ENCODE data around the gene KCTD16. TPM values are rescaled to one million over a fixed set of nuclear protein-coding genes. Genes with fewer than 3 reads are reported as not detected.

The KCTD16 gene
- total and polyA plus RNA-seq, 2 experiments from 2014 or later, result 0.02 to 0.76 TPM

DNA sequence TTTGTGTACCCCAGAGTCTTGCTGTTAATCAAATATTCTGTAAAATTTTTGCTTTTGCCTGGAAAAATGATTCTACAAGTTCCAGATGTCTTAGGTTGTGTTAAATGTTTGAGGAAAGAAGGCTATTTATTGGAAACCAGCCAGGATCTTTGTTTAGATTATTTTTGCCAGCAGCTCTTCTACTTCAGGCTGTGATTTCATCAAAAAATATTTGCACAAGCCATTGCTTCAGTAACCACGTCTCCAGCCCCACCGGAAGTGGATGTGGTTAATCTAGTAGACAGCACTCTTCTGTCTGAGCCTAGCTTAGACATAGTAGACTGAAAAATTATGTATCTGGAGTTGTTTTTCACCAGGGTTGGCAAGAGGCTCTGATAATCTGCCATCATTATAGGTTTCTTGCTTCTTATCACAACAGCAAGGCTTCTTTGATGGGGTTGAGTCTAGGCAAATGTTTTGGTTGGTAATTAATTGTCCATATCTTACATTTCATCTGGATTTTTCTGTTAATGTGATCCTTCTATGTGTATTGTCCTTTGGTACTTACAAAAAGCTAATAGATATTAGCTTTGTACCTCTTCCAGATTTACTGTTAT lies 17.1 kb downstream of the KCTD16 start:
- ATAC-seq, result no peak
- Histone ChIP-seq H3K27me3 (ENCODE audit: insufficient read depth) (no peaks in the 10 kb centered on the region), H3K4me1 (ENCODE audit: insufficient read depth) (no peaks in the 10 kb centered on the region), H3K9me2 (ENCODE audit: insufficient read depth) (no peaks in the 10 kb centered on the region), H2AFZ (no peak overlapping the region), H3K4me3 (no peak overlapping the region), H3K4me2 (no peak overlapping the region), H3K79me2 (replicated peaks; ENCODE audit: insufficient read depth) (no peaks in the 10 kb centered on the region), H4K20me1 (replicated peaks; ENCODE audit: insufficient read depth) (no peaks in the 10 kb centered on the region), H3K36me3 (ENCODE audit: insufficient read depth) (no peaks in the 10 kb centered on the region), H3F3A (replicated peaks; ENCODE audit: low read depth) (no peaks in the 10 kb centered on the region), H3K27ac (ENCODE audit: low read depth) (no peak overlapping the region)
- TF ChIP-seq STAT1 (IDR thresholded peaks at IDR 0.05; ENCODE audit: unreplicated experiment) (no peak), CREB1 (CRISPR knock-in tag; IDR thresholded peaks at IDR 0.05; ENCODE audit: low read depth) (no peak)
- peaks cover 2% of the 10 kb centered on the region for H3K27me3 Mint-ChIP-seq (ENCODE audit: insufficient read depth, low read depth, poor library complexity)
- no peak overlapping the region for H3K27ac Mint-ChIP-seq
- no peaks in the 10 kb centered on the region for H3K9me3 Mint-ChIP-seq
- no peak for DNase-seq (ENCODE audit: low spot score)
- no peak overlapping the region for H3K4me3 Mint-ChIP-seq
- no peaks in the 10 kb centered on the region for H3K4me1 Mint-ChIP-seq
- H3K36me3 Mint-ChIP-seq (ENCODE audit: low read depth), result no peaks in the 10 kb centered on the region

DNA sequence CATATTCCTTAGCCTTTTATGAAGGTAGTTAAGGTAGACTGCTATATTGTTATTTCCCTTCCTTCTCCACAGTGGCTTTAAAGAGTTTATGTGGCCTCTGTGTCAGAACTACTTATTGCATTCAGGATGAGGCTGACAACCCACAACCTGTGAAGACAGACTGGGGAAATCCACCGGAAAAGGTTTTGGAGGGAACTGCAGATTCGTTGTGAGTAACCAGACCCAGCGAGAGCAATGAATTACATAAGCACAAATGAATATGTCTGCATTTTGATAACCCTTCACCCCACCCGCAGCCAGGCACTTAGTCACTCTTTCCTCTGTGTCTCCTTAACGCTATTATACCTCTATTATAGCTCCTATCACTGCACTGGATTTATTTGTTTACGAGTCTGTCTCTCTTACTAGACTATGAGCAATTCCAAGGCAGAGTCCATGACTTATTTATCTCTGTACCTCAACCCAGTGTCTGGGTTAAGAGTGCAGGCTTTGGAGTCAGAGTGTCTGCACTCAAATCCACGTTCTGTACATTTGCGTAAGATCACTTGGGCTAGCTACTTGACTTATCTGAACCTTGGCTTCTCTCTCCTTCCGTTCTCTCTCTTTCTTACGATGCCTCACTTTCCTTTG lies 19.2 kb downstream of the KCTD16 start:
- Histone ChIP-seq H3K36me3 (ENCODE audit: insufficient read depth) (no peaks in the 10 kb centered on the region), H3K27ac (ENCODE audit: low read depth) (no peak overlapping the region), H3K9me2 (ENCODE audit: insufficient read depth) (no peaks in the 10 kb centered on the region), H3K4me3 (no peak overlapping the region), H3K27me3 (ENCODE audit: insufficient read depth) (no peaks in the 10 kb centered on the region), H3F3A (replicated peaks; ENCODE audit: low read depth) (no peaks in the 10 kb centered on the region), H3K4me2 (no peak overlapping the region), H3K79me2 (replicated peaks; ENCODE audit: insufficient read depth) (no peaks in the 10 kb centered on the region), H2AFZ (no peak overlapping the region), H3K4me1 (ENCODE audit: insufficient read depth) (no peaks in the 10 kb centered on the region), H4K20me1 (replicated peaks; ENCODE audit: insufficient read depth) (no peaks in the 10 kb centered on the region)
- DNase-seq (ENCODE audit: low spot score), result no peak
- Mint-ChIP-seq H3K9me3 (no peaks in the 10 kb centered on the region), H3K27me3 (ENCODE audit: insufficient read depth, low read depth, poor library complexity) (peaks cover 2% of the 10 kb centered on the region), H3K4me1 (no peaks in the 10 kb centered on the region), H3K4me3 (no peak overlapping the region), H3K27ac (no peak overlapping the region), H3K36me3 (ENCODE audit: low read depth) (no peaks in the 10 kb centered on the region)
- ATAC-seq, result no peak
- no peak for TF ChIP-seq ZNF114 (CRISPR knock-in tag; IDR thresholded peaks at IDR 0.05)
- no peak for TF ChIP-seq NANOG (IDR thresholded peaks at IDR 0.05; ENCODE audit: borderline replicate concordance)
- TF ChIP-seq POLR2AphosphoS5 (IDR thresholded peaks at IDR 0.05; ENCODE audit: low read depth), result no peak
- TF ChIP-seq CREB1 (CRISPR knock-in tag; IDR thresholded peaks at IDR 0.05; ENCODE audit: low read depth), result no peak
- TF ChIP-seq EZH2 (IDR thresholded peaks at IDR 0.05; ENCODE audit: low read depth, unreplicated experiment), result no peak
- no peak for TF ChIP-seq ZNF331 (CRISPR knock-in tag; IDR thresholded peaks at IDR 0.05; ENCODE audit: low read depth)
- TF ChIP-seq, protein P1, sequence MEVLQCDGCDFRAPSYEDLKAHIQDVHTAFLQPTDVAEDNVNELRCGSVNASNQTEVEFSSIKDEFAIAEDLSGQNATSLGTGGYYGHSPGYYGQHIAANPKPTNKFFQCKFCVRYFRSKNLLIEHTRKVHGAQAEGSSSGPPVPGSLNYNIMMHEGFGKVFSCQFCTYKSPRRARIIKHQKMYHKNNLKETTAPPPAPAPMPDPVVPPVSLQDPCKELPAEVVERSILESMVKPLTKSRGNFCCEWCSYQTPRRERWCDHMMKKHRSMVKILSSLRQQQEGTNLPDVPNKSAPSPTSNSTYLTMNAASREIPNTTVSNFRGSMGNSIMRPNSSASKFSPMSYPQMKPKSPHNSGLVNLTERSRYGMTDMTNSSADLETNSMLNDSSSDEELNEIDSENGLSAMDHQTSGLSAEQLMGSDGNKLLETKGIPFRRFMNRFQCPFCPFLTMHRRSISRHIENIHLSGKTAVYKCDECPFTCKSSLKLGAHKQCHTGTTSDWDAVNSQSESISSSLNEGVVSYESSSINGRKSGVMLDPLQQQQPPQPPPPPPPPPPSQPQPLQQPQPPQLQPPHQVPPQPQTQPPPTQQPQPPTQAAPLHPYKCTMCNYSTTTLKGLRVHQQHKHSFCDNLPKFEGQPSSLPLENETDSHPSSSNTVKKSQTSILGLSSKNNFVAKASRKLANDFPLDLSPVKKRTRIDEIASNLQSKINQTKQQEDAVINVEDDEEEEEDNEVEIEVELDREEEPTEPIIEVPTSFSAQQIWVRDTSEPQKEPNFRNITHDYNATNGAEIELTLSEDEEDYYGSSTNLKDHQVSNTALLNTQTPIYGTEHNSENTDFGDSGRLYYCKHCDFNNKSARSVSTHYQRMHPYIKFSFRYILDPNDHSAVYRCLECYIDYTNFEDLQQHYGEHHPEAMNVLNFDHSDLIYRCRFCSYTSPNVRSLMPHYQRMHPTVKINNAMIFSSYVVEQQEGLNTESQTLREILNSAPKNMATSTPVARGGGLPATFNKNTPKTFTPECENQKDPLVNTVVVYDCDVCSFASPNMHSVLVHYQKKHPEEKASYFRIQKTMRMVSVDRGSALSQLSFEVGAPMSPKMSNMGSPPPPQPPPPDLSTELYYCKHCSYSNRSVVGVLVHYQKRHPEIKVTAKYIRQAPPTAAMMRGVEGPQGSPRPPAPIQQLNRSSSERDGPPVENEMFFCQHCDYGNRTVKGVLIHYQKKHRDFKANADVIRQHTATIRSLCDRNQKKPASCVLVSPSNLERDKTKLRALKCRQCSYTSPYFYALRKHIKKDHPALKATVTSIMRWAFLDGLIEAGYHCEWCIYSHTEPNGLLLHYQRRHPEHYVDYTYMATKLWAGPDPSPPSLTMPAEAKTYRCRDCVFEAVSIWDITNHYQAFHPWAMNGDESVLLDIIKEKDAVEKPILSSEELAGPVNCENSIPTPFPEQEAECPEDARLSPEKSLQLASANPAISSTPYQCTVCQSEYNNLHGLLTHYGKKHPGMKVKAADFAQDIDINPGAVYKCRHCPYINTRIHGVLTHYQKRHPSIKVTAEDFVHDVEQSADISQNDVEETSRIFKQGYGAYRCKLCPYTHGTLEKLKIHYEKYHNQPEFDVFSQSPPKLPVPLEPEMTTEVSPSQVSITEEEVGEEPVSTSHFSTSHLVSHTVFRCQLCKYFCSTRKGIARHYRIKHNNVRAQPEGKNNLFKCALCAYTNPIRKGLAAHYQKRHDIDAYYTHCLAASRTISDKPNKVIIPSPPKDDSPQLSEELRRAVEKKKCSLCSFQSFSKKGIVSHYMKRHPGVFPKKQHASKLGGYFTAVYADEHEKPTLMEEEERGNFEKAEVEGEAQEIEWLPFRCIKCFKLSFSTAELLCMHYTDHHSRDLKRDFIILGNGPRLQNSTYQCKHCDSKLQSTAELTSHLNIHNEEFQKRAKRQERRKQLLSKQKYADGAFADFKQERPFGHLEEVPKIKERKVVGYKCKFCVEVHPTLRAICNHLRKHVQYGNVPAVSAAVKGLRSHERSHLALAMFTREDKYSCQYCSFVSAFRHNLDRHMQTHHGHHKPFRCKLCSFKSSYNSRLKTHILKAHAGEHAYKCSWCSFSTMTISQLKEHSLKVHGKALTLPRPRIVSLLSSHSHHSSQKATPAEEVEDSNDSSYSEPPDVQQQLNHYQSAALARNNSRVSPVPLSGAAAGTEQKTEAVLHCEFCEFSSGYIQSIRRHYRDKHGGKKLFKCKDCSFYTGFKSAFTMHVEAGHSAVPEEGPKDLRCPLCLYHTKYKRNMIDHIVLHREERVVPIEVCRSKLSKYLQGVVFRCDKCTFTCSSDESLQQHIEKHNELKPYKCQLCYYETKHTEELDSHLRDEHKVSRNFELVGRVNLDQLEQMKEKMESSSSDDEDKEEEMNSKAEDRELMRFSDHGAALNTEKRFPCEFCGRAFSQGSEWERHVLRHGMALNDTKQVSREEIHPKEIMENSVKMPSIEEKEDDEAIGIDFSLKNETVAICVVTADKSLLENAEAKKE (CRISPR knock-in tag; IDR thresholded peaks at IDR 0.05), result no peak
- TF ChIP-seq JUNB (IDR thresholded peaks at IDR 0.05; ENCODE audit: unreplicated experiment), result no peak
- TF ChIP-seq, protein P2, sequence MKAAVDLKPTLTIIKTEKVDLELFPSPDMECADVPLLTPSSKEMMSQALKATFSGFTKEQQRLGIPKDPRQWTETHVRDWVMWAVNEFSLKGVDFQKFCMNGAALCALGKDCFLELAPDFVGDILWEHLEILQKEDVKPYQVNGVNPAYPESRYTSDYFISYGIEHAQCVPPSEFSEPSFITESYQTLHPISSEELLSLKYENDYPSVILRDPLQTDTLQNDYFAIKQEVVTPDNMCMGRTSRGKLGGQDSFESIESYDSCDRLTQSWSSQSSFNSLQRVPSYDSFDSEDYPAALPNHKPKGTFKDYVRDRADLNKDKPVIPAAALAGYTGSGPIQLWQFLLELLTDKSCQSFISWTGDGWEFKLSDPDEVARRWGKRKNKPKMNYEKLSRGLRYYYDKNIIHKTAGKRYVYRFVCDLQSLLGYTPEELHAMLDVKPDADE (IDR thresholded peaks at IDR 0.05), result no peak
- TF ChIP-seq, protein P3, sequence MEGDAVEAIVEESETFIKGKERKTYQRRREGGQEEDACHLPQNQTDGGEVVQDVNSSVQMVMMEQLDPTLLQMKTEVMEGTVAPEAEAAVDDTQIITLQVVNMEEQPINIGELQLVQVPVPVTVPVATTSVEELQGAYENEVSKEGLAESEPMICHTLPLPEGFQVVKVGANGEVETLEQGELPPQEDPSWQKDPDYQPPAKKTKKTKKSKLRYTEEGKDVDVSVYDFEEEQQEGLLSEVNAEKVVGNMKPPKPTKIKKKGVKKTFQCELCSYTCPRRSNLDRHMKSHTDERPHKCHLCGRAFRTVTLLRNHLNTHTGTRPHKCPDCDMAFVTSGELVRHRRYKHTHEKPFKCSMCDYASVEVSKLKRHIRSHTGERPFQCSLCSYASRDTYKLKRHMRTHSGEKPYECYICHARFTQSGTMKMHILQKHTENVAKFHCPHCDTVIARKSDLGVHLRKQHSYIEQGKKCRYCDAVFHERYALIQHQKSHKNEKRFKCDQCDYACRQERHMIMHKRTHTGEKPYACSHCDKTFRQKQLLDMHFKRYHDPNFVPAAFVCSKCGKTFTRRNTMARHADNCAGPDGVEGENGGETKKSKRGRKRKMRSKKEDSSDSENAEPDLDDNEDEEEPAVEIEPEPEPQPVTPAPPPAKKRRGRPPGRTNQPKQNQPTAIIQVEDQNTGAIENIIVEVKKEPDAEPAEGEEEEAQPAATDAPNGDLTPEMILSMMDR (conservative IDR thresholded peaks at IDR 0.05; ENCODE audit: low read depth in 2 of 2), result no peak
- TF ChIP-seq EZH2phosphoT487 (IDR thresholded peaks at IDR 0.05; ENCODE audit: unreplicated experiment), result no peak
- no peak for TF ChIP-seq STAT1 (IDR thresholded peaks at IDR 0.05; ENCODE audit: unreplicated experiment)
